Measurements from ENCODE around the gene STRIP1. TPM values are rescaled to one million over a fixed set of nuclear protein-coding genes. Genes with fewer than 3 reads are reported as not detected.

The STRIP1 gene
- total and polyA plus RNA-seq, 10 of the 15 experiments (the other 5 are each of a cell fraction or from before 2014, with no cell fraction given): 6.3 to 26.6 (median 18.0) TPM

DNA sequence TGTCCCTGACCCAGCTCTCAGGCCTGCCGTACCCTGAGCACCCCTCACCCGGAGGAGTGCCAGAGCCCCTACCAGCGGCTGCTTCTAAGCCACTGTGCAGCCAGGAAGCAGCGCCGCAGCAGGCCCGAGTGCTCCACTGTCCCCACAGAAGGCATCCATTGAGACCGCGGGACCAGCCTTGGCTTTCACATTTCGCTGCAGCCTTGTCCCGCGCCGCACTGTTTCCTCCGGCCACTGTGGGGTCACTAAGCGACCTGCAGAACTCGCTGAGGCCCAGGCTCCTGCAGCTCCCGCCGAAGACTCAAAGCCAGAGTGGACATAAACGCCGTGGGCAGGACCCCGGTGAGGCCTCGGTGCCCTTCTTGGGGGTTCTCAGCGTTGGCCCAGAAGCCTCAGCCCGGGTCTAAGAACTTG lies 33.1 kb downstream of the STRIP1 start:
- DNase-seq (ENCODE audit: low read depth, low spot score): no peak
- H3K9me3 ChIP-seq (replicated peaks; ENCODE audit: control insufficient read depth, insufficient read depth, low read length): no peaks in the 10 kb centered on the region
- no peaks in the 10 kb centered on the region for H3K79me2 ChIP-seq (ENCODE audit: control insufficient read depth, insufficient read depth, low read length)
- H3K9ac ChIP-seq (ENCODE audit: control insufficient read depth, insufficient read depth, low read length): no peak overlapping the region
- no peak overlapping the region for H3K27ac ChIP-seq (ENCODE audit: control insufficient read depth, insufficient read depth)
- ATAC-seq: no peak
- peaks cover 7% of the 10 kb centered on the region for H4K20me1 ChIP-seq (ENCODE audit: control insufficient read depth, insufficient read depth)
- H2AFZ ChIP-seq (ENCODE audit: control insufficient read depth, low read depth, low read length): no peak overlapping the region
- SMC1A ChIA-PET (ENCODE audit: uncharacterized antibody, unreplicated experiment): no interaction called here
- CTCF ChIA-PET: no interaction called here
- BruUV-seq (replicated peaks): no TSS peak
- TF ChIP-seq NFIC (IDR thresholded peaks at IDR 0.05; ENCODE audit: low read depth, low read length) (no peak), RCOR1 (conservative IDR thresholded peaks at IDR 0.05; ENCODE audit: low read depth, low read length) (no peak), DPF2 (IDR thresholded peaks at IDR 0.05) (no peak), IRF4 (IDR thresholded peaks at IDR 0.05; ENCODE audit: low read depth, low read length) (no peak), CHD1 (IDR thresholded peaks at IDR 0.05; ENCODE audit: low read depth, low read length) (no peak), RUNX3 (IDR thresholded peaks at IDR 0.05; ENCODE audit: low read length) (no peak), HDAC2 (IDR thresholded peaks at IDR 0.05) (no peak), WRNIP1 (IDR thresholded peaks at IDR 0.05; ENCODE audit: borderline replicate concordance, low read depth, low read length) (no peak)
- TF ChIP-seq, protein P1, sequence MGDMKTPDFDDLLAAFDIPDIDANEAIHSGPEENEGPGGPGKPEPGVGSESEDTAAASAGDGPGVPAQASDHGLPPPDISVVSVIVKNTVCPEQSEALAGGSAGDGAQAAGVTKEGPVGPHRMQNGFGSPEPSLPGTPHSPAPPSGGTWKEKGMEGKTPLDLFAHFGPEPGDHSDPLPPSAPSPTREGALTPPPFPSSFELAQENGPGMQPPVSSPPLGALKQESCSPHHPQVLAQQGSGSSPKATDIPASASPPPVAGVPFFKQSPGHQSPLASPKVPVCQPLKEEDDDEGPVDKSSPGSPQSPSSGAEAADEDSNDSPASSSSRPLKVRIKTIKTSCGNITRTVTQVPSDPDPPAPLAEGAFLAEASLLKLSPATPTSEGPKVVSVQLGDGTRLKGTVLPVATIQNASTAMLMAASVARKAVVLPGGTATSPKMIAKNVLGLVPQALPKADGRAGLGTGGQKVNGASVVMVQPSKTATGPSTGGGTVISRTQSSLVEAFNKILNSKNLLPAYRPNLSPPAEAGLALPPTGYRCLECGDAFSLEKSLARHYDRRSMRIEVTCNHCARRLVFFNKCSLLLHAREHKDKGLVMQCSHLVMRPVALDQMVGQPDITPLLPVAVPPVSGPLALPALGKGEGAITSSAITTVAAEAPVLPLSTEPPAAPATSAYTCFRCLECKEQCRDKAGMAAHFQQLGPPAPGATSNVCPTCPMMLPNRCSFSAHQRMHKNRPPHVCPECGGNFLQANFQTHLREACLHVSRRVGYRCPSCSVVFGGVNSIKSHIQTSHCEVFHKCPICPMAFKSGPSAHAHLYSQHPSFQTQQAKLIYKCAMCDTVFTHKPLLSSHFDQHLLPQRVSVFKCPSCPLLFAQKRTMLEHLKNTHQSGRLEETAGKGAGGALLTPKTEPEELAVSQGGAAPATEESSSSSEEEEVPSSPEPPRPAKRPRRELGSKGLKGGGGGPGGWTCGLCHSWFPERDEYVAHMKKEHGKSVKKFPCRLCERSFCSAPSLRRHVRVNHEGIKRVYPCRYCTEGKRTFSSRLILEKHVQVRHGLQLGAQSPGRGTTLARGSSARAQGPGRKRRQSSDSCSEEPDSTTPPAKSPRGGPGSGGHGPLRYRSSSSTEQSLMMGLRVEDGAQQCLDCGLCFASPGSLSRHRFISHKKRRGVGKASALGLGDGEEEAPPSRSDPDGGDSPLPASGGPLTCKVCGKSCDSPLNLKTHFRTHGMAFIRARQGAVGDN (IDR thresholded peaks at IDR 0.05): no peak
- intact Hi-C loops (cut with micrococcal nuclease; ENCODE audit: unreplicated experiment): no loop called here
- H3K36me3 ChIP-seq (ENCODE audit: control insufficient read depth in 2 of 2, insufficient read depth in 2 of 2, low read length in 1 of 2): no peaks in the 10 kb centered on the region
- FAIRE-seq: no peak
- in situ Hi-C loops (cut with MboI): no loop called here
- 63% methylated on average over 23 of the region's 23 CpGs for WGBS (ENCODE audit: insufficient coverage, insufficient replicate concordance, low lambda C conversion rate, missing lambda C conversion rate)
- H3K4me3 ChIP-seq: no peak overlapping the region
- RAD21 ChIA-PET (ENCODE audit: unreplicated experiment): no interaction called here
- H3K4me2 ChIP-seq (ENCODE audit: control insufficient read depth, insufficient read depth): no peak overlapping the region
- POLR2A ChIA-PET: no interaction called here
- H3K4me1 ChIP-seq (ENCODE audit: control insufficient read depth, insufficient read depth, low read length): no peaks in the 10 kb centered on the region
- peaks cover 28 to 36% of the 10 kb centered on the region in 2 experiments for H3K27me3 ChIP-seq (replicated peaks in 1 of 2; ENCODE audit: control insufficient read depth in 2 of 2, insufficient read depth in 2 of 2, low read length in 1 of 2)
